GM21423 (cell line): Measurements from ENCODE around the gene AKAP12.
"Not testable (repeated sequence)": the region's sequence is repeated elsewhere in the genome, so short reads cannot be mapped to it uniquely, and the experiment has no call there.

Experiments
- ATAC-seq: cut with Tn5 transposase; IDR thresholded peaks from one replicate; pipeline ENCODE4 v1.9.1; 2021; ENCODE audit warnings: mild to moderate bottlenecking, moderate library complexity; ENCODE audit not compliant: unreplicated experiment

AKAP12 gene

DNA sequence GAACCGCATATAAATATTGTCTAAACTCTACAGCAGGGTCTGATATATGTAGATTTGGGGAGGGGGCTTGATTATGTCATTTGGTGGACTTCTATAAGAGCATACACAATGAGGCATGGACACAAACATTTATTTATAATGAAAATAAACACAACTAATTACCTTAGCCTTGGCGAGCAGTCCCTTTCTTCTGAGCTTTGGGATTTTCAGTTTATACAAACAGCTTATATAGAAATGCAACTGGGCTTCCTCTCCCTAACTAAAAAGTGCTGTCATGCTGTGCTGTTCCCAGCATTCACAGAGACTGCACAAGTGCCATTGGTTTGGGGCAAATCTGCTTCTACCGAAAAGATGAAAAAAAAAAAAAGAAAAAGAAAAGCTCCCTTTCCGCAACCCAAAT, 69.9 kb downstream of the AKAP12 start:
- ATAC-seq = no peak

DNA sequence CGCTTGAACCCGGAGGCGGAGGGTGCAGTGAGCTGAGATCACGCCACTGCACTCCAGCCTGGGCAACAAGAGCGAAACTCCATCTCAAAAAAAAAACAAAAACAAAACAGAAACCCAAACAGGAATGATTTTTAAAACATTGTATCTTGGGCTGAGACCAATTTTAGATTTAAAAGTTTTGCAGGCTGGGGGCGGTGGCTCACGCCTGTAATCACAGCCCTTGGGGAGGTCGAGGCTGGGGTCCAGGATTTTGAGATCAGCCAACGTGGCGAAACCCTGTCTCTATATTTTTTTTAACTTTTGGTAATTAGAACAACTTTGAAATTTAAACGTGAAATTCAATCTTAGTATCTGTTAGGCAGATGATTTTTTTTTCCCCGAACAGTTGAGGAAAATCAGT, 70.5 kb downstream of the AKAP12 start:
- ATAC-seq = no peak

DNA sequence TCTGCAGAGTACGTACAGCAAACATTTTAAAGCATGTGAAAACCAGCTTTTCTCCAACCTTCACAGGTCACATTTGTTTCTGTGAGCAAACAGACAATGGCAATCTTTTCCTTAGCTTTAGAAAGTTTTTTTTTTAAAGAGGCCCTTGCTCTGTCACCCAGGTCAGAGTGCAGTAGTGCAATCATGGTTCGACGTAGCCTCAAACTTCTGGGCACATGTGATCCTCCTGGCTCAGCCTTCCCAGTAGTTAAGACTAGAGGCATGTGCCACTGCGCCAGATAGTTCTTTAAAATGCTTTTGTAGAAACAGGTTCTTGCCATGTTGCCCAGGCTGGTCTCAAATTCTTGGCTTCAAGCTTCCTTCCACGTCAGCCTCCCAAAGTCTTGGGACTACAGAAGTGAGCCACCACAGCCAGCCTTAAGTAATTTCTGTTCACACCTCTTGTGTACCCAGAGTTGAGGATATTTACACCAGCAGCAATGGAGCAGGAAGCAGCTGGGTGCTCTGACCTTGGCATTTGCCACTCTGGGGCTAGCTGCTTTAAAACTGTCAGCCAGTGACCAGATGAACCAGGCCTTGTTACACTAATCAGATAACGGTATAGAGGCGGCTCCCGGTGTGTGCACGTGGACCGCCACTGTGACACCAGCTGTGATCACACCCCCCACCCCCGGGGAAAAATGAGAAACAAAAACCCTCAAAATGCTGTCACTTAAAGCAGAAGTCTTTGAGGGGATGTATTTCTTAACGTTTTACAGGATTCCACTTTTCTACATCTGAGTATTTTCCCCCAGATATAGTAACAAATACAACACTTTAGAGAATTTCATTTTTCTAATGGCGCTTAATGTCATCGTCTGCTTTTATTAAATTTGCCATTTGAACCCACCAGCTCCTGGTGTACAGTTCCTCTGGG, 71.3 kb downstream of the AKAP12 start:
- ATAC-seq = no peak

DNA sequence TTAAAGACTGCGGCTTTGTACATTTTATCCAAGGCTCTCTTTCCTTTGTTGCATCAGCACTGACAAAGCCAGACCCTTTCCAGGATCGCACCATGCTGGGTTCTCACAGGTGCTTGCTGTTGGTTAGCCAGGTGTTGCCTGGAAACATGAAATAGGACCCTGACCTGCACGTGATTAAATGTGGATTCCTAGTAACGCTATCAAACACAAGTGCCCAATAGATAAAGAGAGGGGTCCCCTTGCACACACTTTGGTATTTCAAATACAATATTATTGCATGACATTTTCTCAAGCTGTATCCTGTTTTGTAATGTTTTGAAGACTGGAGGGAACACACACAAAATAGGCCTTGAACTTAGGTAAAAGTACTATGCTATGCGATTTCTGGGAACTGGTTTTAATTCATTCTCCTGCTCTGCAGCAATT, 73.3 kb downstream of the AKAP12 start:
- ATAC-seq = no peak

DNA sequence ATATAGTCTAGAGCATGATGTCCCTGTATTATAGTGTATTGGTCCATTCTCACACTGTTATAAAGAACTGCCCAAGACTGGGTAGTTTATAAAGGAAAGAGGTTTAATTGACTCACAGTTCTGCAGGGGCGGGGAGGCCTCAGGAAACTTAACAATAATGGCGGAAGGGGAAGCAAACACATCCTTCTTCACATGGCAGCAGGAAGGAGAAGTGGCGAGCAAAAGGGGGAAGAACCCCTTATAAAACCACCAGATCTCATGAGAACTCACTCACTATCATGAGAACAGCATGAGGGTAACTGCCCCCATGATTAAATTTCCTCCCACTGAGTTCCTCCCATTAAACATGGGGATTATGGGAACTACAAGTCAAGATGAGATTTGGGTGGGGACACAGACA, 75.9 kb downstream of the AKAP12 start:
- ATAC-seq = not testable (repeated sequence)

DNA sequence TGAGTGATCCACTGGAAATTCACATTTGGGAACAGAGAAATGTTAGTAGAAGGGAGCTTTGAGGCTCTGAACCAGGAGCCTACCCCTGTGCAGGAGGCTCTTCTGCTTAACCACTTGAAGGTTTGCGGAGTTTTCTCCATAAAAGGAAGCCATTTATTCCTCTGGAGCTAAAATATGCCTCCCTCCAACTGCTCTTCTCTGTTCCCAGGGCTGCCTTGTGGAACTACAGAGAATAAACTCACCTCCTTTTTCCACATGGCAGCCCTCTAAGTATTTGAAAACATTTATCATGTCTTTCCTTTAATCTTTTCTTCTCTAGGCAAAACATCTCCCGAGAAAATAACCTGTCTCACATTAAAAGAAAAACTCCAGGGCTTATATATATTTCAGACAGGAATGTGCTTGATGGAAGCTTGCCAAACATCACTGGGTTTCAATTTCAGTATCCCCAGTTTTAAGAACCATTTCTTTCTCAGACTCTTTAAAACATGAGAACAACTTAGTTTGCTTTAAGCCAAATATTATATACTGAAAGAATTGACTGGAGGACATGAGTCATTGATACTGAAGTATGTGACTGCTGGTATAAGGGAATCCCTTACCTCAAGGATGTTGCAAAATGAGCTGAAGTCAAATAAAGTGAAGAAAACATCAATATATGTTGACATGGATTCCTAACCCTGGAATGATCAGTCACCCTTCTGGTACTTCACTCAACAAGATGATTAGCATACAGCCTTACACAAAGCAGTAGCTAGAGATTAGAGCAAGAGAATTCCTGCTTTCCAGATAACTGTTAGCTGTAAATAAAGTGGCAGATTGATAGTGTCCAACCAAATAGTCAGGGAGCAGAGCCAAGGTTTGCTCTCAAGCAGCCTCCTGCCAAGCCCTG, 77.6 kb downstream of the AKAP12 start:
- no peak for ATAC-seq

DNA sequence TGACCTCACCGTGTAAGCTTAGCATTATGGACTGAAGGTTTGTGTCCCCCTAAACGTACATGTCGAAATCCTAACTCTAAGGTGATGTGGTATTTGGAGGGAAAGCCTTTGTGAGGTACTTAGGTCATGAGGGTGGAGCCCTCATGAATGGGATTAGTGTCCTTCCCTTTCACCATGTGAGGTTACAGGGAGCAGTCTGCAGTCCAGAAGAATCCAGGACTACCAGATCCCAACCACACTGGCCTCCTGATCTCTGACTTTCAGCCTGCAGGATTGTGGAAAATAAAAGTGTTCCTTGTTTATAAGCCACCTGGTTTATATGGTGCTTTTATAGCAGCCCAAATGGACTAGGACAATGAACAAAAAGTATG, 78.2 kb downstream of the AKAP12 start:
- no peak for ATAC-seq

DNA sequence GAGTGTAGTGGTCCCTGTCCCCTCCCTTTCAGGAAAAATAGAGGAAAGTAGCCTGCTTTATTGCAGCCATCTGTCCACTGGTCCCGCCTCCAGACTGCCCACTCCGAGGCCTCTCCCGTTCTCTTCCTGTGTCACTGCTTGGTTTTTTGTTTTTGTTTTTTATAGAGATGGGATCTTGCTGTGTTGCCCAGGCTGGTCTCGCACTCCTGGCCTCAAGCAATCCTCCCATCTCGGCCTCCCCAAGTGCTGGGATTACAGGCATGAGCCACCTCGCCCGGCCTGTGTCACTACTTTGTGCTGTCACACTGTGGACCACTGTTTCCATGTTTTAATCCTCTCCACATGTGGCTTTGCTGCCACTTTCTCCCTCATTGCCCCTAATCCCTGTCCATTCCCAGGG, 80.4 kb downstream of the AKAP12 start:
- no peak for ATAC-seq

DNA sequence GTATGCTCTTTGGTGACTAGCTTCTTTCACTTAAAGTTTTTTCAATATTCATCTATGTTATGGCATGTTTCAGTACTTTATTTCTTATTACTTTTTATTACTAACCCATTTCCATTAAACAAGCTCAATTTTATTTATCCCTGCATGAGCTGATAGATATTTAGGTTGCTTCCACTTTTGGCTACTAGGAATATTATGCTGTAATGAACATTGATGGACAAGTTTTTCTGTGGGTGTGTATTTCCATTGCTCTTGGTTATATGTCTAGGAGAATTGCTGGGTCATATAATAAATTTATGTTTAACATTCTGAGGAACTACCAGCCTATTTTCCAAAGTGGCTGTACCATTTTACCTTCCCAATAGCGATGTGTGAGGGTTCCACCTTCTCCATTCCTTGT, 81.7 kb downstream of the AKAP12 start:
- no peak for ATAC-seq

DNA sequence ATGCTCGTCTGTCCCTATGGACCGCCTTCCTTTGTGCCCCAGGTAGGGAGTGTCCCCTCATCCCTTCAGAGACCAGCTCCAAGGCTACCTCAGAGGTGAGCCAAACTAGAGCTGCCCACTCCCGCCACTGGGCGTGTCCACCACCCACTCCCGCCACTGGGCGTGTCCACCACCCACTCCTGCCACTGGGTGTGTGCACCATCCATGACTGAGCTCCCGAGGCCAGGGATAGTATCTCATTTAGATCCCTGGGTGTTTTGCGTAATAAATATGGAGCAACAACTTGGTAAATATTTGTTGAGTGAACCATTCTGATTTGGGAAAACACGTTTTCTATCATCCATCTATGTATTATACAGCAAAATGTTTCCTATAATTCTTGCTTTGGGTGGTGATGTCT, 82.8 kb downstream of the AKAP12 start:
- ATAC-seq = no peak

DNA sequence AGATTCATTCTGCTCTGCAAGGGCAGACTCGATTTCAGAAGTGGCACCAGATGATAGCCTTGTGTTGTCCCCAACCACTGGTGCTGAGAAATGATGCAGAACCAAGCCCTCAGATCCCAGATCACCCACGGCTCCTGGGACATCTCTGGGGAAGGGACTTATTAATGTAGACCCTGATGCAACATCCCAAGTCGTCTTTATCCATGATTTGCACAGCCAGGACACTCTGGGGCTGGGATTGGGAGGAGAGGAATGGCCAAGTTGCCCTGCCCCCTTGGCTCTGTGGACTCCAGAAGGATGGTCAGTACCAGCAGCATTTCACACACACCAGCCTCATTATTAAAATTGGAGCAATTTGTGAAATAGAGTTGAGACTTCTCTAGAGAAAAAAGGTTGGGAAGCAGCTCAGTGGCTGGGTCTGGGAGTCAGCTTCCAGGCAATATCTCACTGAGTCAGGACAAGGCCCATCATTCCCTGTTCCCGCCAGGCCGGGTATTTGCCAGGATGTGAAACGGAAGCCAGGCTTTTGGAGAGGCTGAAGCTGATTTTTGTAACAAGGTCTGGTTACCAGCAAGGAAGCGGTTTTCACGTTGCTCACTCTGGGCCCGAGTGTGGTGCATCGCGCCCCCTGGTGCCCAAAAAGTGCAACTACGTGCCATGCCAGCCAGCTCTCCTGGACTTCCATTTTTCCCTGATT, 84.2 kb downstream of the AKAP12 start:
- peak; percentile 85 for ATAC-seq

DNA sequence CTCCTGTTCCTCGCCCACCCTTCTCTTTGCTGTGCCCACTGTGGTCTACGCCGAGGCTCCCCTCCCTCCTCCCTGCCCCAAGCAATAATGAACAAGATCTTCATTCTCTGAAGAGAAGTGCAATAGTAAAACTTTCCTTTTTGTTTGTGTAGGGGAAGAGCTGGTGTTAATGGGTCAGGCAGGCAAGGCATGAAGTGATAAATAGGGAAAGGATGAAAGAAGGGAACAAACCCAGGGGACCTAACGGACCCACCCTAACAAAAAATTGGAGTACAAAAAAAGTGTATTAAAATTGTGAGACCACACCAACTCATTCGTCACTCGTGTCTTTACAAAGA, 84.7 kb downstream of the AKAP12 start:
- peak; percentile 6 for ATAC-seq

DNA sequence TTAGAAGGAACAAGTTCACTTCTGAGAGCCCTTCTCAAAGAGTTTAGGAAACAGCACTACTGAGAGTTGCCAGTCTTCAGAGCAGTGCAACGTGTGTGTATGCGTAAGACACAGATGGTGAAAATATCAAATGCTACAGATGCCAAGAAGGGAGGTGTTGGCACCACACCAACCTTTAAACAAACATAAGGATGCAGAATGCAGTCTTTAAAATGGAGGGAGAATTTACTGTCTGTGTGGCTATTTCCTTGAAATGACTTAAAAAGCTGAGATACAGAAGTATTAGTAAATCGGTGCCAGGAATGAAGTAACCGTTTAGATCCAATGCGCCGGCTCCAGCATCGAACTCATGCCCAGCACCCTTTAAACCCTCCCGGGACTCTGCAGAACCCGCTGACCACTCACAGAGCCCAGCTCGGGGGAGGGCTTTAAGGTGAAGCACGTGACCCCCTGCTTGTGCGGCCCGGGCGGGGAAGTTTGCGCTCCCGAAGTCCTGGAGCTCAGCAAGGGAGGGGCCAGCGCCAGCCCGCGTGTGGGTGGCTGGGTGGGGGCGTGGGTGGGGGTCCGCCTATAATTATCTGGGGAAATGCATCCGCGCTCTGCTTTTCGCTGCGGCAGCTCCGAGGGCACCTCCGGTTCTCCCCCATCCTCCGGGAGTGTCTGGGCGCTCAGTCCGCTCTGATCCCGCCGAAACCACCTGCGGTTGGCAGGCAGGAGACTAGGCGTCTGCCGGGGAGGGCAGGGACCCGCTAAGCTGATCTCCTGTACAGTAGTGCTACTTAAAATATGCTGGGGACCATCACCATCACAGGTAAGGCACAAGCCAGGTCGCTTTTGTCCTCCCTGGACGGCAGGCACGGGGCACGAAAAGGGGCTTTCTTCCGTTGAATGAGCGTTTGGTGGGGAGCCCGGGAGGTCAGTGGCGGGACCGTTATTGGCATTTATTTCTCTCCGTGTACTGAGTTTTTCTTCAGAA, 85.6 kb downstream of the AKAP12 start:
- ATAC-seq = no peak

DNA sequence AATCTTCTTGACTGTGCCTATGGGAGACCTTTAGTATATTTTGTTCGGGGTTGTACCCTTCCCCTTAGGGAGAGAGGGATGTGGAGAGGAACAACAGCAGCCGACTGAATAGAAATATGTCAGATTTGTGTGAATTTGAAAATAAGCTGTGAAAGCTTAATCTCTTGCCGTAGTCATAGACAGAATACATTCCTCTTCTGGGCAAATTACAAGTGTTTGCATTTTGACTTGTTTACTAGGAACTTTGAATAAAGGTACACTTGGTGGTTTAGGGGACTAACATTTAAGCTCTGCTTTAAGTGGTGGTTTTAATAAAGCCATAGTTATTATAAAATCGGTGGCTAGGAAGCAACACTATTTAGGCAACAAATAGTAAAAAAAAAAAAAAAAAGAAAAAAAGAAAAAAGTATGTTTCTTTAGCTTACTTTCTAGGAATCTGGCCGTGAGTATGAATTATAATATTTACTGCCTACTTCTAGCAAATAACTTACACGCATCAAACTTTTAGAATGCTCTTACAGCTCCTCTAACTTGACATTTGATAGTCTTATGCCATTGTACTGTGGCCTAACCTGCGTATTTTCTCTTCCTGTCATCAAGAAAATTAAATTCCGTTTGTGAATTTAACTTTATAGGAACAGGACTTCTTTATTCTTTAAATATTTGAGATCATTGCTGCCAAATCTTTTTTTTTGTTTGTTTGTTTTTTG, 86.5 kb downstream of the AKAP12 start:
- no peak for ATAC-seq

DNA sequence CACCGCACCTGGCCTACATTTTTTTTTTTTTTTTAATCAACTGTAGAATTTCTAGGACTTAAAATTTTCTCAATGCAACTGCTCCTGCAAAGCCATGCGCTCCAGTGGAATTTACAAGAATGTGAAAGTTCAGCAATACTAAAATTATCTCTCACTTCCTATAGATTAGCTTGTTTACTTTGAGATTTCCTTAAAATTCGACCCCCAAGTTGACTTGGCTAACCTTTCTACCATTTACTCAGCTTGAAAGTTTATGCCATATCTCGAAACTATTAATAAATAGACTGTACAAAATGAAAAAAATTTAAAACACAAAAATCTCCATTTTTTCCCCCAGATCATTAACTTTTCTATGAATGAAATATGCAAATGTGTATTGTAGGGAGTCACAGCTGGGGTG, 87.3 kb downstream of the AKAP12 start:
- no peak for ATAC-seq

DNA sequence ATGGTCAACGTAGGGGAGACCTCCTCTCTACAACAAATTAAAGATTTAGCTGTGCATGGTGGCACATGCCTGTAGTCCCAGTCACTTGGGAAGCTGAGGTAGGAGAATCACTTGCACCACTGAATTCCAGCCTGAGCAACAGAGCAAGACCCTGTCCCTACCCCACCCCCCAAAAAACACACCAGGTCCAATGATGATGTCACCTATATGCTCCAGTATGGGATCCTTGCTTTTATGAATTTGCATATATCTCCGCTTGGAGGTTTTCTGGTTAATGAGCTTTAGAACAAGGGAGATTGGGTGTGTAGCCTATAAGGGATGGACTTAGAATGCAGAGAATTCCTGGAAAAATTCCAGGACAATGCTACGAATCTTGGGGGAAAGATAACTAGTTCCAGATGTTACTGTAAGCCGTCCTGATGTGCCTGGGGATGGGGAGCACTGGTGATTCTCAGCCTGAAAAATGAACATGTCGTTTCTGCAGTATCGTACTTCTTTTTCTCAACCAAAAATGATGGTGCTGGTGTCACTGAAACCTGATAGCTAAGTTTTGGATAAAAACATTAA, 90.4 kb downstream of the AKAP12 start:
- no peak for ATAC-seq

DNA sequence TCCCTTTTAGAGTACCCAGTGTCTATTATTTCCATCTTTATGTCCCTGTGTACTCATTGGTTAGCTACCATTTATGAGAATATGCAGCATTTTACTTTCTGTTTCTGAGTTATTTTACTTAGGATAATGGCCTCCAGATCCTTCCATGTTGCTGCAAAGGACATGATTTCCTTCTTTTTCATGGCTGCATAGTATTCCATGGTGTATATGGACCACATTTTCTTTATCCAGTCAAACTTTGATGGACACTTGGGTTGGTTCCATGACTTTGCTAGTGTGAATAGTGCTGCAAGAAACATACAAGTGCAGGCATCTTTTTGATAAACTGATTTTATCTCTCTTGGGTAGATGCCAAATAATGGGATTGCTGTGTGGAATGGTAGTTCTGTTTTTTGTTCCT, 96.2 kb downstream of the AKAP12 start:
- ATAC-seq = no peak

DNA sequence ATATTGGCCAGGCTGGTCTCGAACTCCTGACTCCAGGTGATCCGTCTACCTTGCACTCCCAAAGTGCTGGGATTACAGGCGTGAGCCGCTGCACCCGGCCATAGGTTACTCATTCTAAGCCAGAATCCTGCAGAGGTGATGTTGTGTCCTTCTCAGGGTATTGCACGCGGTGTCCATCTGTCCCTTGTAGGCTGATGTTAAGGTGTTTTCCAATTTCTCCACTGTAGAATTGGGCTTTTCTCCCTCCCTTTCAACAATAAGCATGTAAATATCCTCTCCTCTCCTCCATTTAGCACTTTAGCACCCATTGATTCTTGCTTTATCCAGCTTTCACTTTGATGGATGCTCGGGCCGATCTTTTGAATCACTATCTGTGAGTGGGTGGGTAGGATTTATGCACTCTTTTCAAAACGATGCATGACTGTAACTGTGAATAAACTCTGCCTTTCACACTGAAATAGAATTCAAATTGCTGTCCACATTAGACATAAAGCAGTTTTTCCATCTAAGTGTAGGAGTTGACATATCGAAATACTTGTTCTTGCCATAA, 99.0 kb downstream of the AKAP12 start:
- ATAC-seq = no peak

DNA sequence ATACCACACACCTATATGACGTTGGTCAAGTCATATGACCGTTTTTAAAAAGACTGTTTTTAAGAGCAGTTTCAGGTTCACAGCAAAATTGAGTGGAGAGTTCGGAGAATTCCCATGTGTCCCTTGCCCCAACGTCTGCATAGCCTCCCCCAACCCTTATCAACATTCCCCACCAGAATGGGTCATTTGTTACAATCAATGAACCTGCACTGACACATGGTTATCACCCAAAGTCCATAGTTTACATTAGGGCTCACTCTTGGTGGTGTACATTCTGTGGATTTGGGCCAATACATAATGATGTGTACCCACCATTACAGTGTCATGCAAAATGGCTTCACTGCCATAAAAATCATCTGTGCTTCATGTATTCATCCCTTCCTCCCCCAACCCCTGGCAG, 99.6 kb downstream of the AKAP12 start:
- no peak for ATAC-seq
